GM04504 (cell line): ENCODE results near the gene VAPB.
"Not testable (repeated sequence)": the region's sequence is repeated elsewhere in the genome, so short reads cannot be mapped to it uniquely, and the experiment has no call there.

Experiments used
- DNase-seq: peaks from one replicate; pipeline ENCODE4 v3.0.0-alpha.2; 2012; ENCODE audit warnings: low read depth

Gene VAPB

DNA sequence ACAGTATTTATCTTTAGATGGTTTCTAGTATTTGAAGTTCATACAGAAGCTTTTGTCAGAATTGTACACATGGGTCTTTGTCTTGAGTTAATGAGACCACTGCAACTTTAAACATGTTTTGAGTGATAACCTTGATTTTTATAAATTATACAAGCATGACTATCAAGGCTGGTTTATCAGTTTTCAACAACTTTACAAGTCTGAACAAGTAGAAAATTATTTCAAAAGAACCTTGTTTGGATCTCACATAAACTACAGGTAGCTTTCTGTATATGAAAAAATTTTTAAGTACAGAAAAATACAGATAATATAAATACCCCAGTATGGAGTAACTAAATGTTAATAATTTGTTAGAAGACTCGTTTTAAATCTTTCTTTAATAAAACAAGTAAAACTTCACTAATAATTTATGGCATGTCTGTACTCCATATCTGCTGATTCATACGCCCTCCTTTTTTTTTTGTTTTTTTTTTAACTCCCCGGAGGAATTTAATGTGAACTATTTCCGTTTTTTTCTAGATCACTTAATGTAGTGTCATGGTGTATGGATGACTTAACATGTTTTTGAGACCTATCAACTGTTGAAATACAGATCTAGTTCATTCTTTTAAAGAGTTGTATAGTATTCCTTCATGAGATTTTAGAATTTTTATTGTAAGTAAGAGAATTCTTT, 18.3 kb downstream of the VAPB start:
- no peak for DNase-seq

DNA sequence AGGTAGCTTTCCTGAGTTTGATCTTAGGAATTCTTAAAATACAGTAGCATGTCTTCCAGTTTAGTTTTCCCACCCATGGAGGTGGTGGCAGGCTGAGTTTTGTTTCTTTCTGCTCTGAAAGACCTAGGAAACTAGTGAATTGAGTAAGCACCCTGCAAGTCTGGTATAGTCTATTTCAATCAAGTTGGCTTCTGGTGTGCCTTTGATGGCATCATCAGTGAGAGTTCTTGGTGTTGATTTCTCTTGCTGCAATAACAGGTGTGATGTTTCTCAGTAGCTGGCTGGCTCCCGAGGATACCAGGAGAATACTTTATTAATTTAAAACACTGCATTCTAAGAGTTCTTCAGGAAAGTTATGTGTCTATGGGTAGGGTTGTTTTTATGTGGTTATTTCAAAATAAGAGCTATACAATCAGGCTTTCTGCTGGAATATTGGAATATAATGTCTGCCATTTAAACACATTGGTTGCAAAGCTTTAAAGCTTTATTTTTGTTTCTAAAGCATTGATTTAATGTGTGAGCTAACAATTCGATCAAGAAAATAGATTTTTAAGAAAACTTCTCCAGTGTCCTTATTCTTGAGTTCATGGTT, 19.0 kb downstream of the VAPB start:
- no peak for DNase-seq

DNA sequence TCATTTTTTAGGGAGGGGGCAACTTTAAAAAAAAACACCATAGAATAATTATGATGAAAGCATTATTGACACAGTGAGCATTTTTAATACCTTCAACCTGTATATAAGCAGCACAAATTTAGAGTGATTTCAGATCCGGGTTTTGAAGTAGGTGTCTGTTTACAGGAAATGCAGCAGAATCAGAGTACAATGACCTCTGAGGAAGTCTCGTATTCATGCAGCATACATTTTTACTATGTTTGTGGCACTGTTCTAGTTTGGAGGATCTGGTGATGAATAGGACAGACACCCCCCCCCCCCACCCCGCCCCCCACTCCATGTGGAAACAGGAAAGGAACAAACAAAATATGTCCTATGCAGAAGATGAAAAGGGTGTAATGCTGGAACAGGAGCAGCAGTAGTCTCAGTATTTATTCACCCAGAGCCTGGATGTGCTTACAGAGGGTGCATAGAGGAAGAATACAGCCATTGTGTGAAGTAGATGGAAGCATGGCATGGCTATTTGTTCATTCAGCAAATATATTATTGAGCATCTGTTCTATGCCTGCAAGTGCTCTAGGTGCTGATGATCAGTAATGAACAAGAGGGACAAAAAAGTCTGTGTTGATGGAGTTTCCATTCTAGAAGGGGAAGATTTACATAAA, 19.7 kb downstream of the VAPB start:
- no peak for DNase-seq

GRCh38 chr20:58414216-58414615, 25.2 kb downstream of the VAPB start:
- DNase-seq: not testable (repeated sequence)

DNA sequence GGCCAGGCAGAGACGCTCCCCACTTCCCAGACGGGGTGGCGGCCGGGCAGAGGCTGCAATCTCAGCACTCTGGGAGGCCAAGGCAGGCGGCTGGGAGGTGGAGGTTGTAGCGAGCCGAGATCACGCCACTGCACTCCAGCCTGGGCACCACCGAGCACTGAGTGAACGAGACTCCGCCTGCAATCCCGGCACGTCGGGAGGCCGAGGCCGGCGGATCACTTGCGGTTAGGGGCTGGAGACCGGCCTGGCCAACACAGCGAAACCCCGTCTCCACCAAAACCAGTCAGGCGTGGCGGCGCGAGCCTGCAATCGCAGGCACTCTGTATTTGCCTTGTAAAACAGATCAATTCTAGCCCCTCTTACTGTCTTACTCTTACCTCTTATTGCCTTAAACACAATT, 25.8 kb downstream of the VAPB start:
- DNase-seq: not testable (repeated sequence)

DNA sequence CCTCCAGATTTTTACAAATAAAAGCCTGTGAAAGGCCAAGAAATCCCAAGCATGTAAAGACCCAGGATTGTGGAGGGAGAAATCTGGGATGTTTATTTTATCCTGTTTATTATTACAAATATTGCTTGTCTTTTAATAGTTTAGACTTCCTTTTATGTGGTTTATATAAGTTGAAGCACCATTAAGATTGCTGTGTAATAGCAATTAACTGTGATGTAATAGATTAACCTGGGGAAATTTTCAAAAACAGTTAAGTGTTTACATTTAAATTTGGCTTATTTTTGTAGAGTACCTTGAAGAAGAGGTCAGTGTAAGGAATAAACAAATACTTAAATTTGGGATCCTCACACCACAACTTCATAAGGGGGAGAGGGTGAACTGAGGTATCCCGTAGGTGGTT, 27.0 kb downstream of the VAPB start:
- no peak for DNase-seq

- no peak for DNase-seq
These were observed 27.8 kb downstream of the VAPB start for GRCh38 chr20:58416835-58417234.

DNA sequence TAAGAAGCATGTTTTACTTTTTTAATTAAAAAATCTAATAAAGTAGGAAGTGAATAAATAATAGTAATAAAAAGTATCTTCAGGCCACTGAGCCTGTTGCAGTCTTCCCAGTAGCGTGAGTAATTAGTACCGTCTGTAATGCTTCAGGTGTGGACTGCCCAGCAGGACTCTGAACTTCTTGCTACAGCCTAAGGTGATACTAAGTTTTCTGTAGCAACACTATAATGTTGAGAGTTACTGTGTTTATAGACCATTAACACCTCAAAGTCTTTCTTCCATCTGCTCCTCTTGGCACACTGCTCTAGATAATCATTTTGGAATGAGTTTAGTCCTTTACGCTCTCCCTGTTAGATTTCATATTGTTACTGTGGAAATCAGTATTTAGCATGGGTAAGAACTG, 28.4 kb downstream of the VAPB start:
- no peak for DNase-seq

DNA sequence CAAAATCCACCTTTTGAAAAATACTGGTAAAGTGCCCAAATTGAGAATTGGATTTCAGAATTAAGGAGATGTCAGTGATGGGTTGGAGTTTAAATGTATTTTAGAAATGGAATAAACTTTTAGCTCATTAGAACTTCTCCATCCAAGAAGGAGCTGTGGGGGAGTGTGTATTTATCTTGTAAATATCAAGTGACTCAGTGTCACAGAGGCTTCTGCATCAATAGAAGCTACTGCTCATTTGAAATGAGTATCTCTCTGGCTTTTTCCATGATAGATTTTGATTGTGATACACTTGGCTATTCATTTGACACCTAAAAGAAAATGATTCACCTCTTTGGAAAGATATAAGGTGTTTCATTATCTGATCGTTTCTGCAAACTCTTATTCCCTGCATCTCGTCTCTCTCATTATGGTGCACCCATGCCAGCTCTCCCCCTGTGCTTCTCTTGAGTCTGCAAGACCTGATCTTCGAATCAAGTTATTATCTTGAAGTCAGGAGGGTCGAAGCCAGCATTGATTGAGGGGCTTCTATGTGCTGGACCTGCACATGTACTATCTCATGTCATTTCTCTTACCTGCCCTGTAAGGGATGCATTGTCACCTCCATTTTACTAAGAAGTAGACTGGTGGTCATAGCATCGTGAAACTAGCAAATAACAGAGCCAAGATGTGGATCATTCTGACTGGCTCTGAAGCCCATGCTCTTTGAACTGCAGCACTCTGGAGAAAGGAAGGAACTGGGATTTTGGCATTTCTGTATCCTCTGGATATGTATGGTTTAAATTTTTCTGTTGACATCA, 30.1 kb downstream of the VAPB start:
- DNase-seq: no peak

DNA sequence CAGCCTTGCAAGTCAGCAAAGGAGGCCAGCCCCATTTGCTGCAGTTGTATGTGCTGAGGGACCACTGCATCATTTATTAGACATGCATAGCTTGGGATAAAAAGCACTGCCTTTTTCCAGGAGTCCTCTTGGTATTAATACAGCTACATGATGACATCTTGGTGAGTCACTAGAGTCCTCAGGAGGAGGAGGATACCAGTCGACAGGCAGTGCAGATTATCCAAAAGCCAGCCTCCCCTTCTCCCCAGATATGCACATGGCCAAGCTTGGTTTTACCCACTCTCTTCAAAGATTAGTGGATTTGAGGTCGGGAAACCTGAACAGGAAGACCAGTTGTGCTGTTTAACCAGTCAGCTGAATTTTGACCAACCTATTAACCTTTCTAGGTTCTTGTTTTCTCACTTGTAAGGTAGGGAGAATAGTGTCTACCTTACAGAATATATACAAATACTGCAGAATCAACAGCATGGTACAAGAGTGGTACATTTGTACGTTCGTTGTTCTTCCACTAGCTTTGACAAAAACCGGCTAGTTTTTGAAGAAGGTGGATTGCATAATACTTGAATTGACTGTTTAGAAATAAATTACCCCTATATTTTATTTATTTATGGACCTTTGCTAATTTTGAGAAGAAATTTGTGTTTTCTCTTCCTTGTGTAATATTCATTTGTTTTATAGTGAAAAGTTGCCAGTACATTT, 31.9 kb downstream of the VAPB start:
- DNase-seq: peak; percentile 32

GRCh38 chr20:58421497-58421850, 32.4 kb downstream of the VAPB start:
- no peak for DNase-seq

DNA sequence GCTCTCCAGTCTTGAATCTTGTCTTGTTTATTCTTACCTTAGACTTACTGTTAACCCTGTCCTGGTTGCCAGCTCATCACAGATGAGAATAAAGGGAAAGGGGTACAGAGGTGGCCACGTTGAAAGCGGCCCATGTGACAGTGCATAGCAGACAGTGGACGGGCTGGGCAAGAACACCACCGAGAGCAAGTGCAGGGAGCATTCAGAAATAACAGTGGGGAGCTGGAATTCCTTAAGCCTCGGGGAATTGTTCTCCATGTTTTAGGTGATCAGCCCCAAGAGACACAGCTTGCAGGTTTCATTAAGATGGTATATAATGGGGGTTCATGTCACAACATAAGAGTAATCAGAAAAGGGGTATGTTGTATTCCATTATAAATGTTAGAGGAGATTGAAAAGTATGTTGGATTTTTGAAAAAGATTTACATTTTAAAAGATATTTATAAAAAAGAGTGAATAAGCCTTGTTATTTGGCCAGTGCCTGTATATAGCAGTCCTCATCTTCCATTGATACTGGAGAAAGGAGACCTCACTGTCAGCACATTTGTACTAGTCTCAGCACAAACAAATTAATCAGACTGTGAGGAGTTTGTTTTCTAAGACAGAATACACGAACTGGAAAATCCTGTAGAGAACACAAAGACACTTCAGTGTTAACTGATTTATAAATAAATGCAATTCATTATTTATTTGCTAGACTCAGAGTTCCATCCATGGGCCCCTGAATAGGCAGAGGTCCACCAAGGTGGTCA, 35.4 kb downstream of the VAPB start:
- DNase-seq: no peak

GRCh38 chr20:58427571-58427970, 38.5 kb downstream of the VAPB start:
- not testable (repeated sequence) for DNase-seq

GRCh38 chr20:58428364-58428763, 39.3 kb downstream of the VAPB start:
- DNase-seq: no peak

GRCh38 chr20:58429303-58429702, 40.3 kb downstream of the VAPB start:
- DNase-seq: no peak

DNA sequence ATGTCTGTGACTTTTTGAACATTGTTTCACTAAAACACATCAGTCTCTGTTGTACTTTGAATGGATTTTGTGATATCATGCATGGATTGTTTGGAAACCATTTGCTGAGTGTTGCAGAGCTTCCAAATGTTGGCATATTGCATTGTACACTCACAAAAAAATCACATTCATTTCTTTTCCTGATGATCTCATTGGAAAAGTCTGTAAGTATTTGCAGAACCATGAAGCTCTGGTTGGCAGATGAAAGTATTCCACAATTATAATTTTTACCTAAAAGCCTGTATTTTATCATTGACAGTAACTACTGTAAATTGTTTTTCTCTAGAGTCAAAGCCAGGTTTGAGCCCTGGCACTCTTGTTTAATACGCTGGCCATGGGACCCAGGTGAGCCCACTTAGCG, 42.1 kb downstream of the VAPB start:
- peak; percentile 19 for DNase-seq

- no peak for DNase-seq
These were observed 43.3 kb downstream of the VAPB start for GRCh38 chr20:58432186-58432954.

DNA sequence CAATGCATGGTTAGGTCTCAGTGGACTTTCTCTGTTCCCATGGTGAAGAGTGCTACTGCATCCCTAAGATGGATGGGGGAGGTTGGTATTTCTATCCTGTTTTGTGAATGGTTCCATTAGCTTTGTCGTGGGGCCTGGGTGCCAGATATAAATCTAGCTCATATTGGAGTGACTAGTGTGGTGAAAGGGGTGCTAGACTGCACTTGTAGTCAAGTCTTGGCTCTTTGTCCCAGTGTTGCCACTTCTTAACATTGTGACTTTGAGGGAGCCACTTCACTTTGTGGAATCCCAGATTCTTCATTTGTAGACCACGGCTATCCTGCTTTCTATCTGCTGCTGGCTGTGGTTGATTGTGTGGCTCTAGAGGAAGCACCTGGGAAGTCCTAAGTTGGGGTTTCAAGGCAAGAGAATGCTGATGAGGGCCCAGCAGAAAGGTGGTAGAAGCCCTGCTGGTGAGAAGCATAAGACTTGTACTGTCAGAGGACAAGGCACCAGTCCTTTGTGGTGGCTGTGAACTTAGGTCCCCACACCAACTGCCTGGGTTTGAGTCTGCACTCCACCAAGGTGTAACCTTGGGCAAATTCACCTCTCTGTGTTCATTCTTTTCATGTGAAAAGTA, 44.1 kb downstream of the VAPB start:
- DNase-seq: no peak

DNA sequence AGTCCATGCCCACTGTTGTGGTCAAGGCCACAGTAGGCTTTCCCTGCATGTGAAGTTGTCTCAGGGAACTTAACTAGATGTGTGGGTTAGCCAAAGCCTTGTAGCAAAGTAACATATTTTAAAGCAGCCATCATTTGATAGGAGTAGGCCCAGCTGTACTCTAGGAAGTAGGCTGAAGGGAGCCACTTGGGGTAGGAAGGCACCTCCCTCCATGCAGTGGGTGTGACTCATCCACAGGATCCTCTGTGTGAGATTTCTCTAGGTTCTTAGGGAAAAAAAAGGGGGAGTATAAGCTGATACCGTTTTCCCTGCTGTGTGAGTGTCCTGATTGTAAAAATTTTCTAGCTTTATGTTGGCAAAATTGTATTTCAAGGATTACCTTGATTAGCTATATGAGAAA, 44.7 kb downstream of the VAPB start:
- peak; percentile 31 for DNase-seq

DNA sequence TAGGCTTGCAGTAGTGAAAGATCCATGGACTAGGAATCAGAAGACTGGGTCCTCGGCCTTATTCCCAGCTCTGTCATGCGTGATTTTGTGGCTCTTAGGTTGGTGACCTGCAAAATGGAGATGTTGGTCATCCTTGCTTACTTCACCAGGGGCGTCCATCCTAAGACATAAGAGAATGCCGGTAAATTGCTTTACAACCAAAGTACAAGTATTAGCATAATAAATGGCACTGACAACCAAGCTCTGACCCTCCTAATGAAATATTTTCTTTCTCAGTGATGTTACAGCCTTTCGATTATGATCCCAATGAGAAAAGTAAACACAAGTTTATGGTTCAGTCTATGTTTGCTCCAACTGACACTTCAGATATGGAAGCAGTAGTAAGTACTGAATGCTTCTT, 45.3 kb downstream of the VAPB start:
- no peak for DNase-seq
